HUDEP-2 (cell line): ENCODE results near the gene CNBD2.
"Not testable (repeated sequence)": the region's sequence is repeated elsewhere in the genome, so short reads cannot be mapped to it uniquely, and the experiment has no call there.

Experiments
- DNase-seq, 76 experiments: peaks; one replicate each; lab custom pipeline; 2025; ENCODE audit not compliant: unreplicated experiment in 76 of 76; lab: John Stamatoyannopoulos, UW

Gene CNBD2

DNA sequence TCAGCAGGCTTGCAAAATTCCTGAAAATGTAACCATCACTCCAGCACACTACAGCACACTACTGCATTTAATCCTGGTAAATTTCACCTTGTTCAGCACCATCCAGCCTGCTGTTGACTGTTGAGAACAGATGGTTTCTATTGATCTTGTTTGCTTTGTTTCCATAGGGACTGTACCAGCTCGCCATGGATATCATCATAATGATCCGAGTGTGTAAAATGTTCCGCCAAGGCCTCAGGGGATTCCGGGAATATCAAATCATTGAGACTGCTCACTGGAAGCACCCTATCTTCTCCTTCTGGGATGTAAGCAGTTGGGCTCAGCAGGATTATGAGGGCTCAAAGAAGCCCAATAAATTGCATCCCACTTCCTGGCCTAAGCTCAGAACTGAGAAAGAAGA is 4.1 kb downstream of the CNBD2 start:
- no peak for DNase-seq

DNA sequence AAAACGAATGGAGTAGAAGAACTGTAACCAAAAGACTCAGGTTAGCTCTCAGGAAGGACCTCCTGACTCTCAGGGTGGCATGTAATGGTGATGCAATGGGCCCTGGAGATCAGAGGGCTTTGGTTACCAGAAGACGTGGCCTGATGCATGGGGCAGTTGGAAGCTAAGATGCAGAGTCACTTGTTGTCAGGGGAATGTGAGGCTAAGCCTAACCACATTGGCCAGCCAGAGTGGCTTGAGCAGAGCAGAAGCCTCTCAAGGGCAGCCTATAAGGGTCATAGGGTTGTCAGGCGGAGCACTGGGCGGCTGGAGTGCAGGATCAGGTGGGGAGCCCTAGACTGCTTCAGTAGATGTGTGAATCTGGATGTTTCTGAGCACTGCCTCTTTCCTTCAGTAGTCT is 5.9 kb downstream of the CNBD2 start:
- no peak for DNase-seq

DNA sequence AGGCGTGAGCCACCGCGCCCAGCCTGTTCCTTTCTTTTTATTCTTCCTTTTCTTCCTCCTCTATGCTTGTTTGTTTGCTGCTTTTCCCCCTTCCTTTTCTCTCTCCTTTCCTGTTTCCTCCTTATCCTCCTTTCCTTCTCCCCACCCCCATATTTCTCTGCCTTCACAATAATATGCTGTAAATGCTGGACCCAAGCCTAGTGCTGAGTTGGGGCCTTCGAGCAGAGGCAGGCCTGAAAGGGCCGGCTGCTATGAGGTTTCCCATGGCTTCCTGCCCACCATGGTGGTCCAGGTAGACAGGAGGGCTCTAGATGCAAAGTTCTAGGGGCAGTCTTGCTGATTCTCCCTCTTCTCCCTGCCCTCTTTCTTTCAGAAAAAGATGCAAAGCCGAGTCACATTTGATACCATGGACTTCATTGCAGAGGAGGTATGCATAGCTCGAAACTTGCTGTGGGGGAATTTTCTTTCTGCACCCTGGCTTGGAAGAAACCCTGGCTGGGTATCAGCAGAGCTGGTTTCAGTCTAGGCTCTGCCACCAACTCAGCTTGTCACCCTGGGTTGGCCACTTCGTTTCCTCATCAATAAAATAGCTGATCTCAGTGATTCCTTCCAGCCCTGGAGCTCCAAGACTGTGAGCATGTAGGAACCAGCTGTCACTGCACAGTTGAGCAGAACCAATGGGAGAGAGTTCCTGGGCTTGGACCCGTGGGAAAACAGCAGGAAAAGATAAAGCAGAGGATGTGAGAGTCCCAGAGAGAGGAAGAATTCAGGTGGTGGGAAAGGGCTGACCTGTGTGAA is 7.4 kb downstream of the CNBD2 start:
- no peak for DNase-seq

DNA sequence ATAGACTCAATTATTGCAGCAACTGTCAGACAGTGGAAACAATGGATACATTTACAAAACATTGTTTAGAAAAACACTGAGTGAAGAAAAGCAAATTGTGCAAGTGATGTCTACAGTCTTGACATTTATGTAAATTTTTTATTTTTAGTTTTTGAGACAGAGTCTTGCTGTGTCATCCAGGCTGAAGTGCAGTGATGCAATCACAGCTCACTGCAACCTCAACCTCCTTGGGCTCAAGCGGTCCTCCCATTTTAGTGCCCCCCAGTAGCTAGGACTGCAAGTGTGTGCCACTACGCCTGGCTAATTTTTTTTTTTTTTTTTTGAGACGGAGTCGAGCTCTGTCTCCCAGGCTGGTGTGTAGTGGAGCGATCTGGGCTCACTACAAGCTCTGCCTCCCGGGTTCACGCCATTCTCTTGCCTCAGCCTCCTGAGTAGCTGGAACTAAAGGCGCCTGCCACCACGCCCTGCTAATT is 9.7 kb downstream of the CNBD2 start:
- no peak for DNase-seq

DNA sequence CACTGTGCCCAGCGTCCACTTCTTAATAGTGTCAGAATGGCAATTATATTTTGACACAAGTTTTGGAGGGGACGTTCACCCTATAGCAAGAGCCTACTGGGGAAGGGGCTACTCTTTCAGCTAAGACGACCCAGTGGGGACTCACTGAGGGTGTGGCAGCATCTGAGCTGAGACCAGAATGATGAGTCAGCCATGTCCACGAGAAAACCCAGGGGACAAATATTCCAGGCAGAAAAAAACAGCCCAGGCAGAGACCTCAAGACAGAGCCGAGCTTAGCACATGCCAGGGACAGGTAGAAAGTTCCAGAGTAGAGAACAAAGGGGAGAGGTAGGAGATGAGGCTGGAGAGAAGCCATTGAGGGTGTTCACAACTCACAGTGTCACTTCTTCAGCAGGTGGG is 11.2 kb downstream of the CNBD2 start:
- DNase-seq: no peak

DNA sequence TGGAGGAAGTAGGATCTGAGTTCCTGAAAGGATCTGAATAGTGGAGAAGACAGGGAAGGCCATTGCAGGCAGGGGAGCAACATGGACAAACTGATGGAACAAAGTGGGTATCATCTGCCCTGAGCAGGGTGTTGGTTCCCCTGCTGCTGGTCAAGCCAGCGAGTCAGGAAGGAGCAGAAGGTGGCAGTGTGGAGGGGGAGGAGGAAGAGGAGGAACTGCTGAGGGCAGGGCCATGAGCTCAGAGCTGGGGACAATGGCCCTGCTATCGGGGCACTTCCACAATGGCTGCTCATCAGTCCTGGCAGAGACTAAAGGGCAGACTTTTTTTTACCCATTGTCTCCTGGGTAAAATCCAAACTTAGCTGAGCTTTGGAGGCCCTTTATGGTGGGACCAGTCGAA is 13.6 kb downstream of the CNBD2 start:
- DNase-seq: no peak

DNA sequence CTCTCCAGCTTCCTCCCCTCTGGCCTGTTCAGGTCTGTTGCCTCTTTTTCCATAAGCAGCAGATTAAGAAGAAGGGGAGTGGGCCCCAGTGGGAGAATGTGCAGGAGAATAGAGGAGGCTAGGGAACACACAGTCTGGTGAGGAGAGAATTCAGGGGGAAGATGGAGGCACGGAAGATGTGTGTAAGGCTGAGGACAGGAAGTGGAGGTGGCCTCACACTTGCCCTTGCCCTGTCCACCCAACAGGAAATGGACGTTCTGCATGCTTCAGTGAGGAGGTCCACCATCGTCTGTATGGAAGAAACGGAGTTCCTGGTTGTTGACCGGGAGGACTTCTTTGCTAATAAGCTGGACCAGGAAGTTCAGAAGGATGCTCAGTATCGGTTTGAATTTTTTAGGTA is 16.0 kb downstream of the CNBD2 start:
- no peak for DNase-seq

DNA sequence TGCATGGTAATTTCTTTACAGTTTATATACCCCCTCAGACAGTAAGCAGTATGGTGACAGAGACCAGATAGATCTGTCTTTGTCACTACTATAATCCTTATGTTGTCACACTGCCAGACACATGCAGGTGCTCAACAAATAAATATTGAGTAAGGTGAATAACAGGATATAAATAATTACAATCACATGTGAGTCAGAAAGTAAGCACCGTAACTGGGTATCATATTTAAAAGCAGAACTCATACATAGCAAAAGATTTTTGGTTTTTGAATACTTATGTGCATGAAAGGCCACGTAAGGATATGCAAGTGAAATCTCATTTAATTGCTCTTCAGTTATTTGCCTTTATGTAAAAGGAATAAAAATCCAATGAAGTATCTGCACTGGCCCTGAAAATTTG is 17.4 kb downstream of the CNBD2 start:
- no peak for DNase-seq

DNA sequence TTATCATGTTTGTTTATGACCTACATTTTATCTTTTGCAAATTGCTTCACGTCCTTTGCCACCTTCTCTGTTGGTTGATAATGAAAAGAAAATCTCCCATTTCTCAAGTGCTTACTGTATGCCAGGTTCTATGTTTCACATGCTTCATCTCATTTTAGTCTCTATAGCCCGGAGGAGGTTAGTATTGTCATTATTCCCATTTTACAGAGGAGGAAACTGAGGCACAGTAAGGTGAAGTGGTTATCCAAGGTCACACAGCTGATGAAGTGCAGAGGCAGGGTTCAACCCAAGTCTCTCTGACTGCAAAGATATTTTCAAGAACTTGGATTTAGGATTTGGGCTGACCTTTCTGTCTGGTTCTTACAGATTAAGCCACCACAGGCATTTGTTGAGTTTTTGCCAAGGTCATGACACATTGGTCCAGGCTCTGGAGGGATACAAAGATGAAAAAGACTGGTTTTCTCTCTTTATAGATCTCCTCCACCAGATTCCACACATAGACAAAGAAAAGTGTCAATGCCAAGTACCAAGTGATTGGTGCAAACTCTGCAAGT is 20.6 kb downstream of the CNBD2 start:
- DNase-seq: peak in 4 of 76 experiments; percentile 11 to 34 (median 28)

DNA sequence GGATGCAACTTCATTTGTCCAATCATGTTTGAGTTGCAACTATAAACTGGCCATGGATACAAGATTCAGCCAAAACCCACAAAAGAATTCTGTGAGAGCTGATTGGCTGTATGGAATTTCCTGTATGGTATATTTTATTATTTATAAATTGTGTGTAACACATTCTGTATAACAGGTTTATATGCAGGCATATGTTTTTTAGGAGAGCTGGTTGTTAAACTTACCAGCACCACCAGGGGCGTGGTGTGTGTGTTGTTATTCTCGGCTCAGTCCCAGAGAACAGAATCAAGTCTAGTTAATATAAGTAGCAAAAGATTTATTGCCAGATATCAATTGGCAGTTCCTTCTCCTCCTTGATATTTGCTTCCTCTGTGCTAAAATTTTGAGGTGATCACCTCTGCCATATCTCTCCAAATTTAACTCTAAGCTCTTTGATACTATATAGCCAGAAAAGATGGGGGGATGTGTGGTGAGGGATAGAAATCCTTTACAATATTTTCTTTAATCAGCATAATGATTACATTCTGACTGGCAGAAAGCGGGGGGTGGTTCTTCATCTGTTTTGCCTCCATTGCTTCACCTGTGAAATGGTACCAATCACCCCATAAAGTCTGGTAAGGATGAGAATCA is 22.9 kb downstream of the CNBD2 start:
- peak in 6 of 76 experiments; percentile 5 to 30 (median 16) for DNase-seq

DNA sequence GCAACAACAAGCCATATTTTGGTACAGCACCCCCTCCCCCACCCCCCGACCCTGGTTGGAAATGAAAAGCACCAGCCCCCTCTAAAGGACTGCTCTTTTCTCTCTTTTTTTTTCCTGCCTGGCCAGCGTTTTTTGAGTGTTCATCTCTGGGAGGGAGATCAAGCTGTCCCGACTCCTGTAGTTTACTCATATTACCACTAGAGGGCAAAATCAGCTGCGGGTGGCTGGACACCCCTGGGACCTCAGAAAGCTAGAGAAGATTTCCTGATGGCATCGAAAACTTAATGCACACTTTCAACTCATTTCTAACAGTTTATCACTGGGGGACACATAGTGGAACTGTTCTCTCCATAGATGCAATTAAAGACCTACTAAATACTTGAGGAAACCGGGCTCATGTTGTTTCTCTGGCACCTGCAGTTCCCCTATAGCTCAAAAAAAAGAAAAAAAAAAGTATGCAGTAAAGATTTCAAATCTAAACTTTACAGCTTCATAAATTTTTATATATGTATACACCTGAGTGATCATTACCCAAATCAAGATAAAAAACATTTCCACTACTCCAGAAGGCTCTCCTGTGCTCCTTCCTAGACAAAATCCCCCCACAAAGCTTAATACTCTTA is 24.4 kb downstream of the CNBD2 start:
- peak in 41 of 76 experiments; percentile 2 to 73 (median 38) for DNase-seq

DNA sequence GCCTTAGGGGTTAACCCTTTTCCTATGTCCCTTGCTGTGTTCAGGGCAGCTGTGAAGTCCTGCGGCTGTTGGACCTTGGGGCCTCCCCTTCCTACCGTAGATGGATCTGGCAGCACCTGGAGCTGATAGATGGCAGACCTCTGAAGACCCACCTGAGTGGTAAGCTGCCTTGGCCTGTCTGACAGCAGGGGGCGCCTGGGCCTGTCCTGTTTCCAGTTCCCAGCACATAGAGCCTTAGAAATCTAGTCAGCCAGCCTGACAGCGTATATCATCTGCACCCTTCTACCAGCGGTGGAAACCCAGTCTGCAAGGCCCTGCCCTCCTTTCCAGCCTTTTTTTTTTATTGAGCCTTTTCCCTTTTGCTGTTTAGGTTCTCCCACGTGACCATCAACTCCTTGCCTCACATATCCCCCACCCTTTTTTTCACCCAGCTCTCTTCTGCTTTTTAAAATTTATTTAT is 26.6 kb downstream of the CNBD2 start:
- DNase-seq: peak in 66 of 76 experiments; percentile 8 to 81 (median 56)

DNA sequence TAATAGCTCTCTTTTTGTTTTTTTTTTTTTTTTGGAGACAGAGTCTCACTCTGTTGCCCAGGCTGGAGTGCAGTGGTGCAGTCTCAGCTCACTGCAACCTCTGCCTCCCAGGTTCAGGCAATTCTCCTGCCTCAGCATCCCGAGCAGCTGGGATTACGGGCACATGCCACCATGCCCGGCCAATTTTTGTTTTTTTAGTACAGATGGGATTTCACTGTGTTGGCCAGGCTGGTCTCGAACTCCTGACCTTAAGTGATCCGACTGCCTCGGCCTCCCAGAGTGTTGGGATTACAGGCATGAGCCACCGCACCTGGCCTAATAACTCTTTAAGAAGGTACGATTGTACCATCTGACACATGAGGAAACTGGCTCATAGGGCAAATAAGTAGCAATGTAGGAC is 28.1 kb downstream of the CNBD2 start:
- not testable (repeated sequence) for DNase-seq

DNA sequence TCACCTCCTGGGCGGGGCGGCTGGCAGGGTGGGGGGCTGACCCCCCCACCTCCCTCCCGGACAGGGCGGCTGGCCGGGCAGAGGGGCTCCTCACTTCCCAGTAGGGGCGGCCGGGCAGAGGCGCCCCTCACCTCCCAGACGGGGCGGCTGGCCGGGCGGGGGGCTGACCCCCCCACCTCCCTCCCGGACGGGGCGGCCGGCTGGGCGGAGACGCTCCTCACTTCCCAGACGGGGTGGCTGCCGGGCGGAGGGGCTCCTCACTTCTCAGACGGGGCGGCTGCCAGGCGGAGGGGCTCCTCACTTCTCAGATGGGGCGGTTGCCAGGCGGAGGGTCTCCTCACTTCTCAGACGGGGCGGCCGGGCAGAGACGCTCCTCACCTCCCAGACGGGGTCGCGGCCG is 32.9 kb downstream of the CNBD2 start:
- not testable (repeated sequence) for DNase-seq

DNA sequence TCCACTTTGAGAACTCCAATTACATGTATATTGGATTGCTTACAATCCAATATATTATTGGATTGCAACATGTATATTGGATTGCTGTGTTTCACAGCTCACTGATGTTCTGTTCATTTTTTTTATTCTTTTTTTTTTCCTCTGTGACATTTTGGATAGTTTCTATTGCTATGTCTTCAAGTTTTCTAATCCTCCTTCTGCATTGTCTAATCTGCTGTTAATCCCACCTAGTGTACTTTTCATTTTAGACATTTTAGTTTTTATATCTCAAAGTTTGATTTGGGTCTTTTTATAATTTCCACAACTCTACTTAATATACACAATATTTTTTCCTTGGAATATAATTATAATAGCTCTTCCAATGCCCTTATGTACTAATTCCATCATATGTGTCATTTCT is 34.5 kb downstream of the CNBD2 start:
- no peak for DNase-seq

DNA sequence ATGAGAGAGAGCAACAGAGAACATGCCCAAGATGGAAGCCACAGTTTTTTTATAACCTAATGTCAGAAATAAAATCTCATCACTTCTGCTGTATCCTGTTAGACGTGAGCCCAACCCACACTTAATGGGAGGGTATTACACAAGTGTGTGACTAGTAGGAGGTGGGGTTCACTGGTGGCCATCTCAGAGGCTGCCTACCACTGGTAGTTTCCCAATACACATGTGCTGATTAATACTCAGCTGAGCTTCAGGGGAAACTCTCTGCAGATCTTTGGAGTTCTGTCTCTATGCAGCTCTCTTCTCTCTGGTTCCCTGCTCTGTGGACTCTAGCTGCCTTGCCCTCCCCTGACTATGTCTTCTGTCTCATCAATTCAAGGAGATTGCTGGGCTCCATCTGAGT is 35.7 kb downstream of the CNBD2 start:
- DNase-seq: no peak

DNA sequence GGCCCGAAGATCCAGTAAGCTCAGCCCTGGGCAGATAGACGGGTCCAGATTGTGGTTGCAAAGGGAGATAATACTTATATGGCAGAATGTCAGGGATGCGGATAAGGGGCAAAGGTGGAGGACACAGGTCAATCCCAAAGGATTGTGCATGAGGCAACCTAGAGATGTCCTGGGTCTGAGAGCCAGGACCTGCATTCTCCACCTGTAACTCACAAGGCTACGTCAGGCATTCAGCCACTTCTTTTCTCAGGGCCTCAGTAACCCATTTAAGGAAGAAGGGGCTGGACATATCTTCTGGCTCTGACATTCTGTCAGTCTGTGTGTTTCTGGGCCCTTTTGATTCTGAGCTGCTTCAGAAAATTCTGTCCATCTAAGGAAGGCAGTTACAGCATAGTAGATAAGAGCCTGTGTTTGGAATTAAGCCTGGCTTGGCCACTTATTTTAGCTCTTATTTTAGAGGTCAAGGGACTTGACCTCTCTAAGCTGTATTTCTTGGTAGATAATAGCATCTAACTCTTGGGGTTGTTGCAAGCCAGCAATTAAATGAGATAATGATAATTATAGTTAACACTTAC is 40.2 kb downstream of the CNBD2 start:
- no peak for DNase-seq

DNA sequence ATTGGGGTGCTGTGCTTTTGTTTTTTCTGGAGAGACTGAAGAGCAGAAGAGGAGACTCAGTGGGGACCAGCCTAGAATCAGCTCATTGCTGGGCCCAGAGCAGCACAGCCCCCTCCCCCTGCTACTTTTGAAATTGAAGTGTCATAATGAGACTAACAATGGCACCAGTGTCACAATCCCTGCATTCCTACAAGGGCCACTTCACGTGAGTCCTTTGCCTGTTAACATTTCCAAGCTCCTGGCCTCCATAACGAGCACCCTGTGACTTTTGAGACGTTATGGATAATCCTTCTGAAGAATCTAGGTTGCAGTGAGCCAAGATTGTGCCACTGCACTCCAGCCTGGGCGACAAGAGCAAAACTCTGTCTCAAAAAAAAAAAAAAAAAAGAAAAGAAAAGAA is 41.7 kb downstream of the CNBD2 start:
- DNase-seq: no peak

DNA sequence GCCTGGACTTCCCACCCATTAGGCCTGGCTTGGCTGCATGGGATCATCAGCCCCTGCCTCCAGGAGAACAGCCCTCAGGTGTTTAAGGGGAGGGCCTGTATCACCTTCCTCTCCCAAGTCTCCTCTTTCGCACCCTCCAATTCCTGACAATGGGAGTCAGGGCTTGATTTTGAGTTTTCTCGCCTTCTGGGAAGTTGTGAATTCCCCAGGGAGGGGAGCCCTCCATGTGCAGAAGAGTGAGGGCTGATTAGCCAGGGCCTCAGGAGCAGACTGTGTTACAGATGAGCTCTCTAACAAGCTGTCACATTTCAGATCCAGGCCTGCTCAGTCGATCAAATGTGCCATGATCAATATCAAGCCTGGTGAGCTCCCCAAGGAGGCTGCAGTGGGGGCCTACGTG is 42.4 kb downstream of the CNBD2 start:
- DNase-seq: no peak

DNA sequence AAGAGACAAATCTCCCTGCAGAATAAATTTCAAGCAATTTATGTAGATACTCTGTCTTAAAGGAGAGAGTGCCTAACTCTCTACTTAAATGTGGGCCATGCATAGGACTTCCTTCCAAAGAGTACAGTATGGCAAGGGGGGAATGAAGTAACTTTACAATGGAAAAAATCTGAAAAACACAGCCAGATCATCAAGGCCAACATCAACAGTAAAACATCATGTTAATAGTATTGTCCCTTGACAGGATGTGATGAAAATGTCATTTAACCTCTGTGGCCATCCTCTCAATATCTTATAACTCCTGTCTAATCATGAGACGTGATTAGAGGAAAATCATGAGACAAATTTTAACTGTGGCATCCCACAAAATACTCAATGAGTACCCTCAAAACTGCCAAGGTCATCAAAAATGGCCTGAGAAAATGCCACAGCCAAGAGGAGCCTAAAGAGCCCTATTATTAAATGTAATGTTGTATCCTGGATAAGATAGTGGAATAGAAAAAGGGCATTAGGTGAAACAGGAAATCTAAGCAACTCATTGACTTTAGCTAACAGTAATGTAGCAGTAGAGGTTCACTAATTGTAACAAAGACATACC is 47.5 kb downstream of the CNBD2 start:
- no peak for DNase-seq
